GM23338 (cell line): Measurements from ENCODE around the gene BMPER. TPM values are rescaled to one million over a fixed set of nuclear protein-coding genes. Genes with fewer than 3 reads are reported as not detected.

Experiments used
- ATAC-seq: fragments of 200-7000 bp; cut with Tn5 transposase; 3 replicates; pipeline ENCODE4 v1.9.1; 2020
- DNase-seq: peaks from one replicate; pipeline ENCODE4 v3.0.0-alpha.2; 2015; ENCODE audit warnings: low spot score
- H2AFZ ChIP-seq: fragments of 200-600 bp; sonication (generic); 2 replicates; pipeline ENCODE4 v1.8.0; 2016; ENCODE audit warnings: antibody characterized with exemption, mild to moderate bottlenecking, moderate library complexity
- H3F3A ChIP-seq: fragments of 200-600 bp; sonication (generic); replicated peaks from 2 replicates; pipeline ENCODE4 v1.8.0; 2017; ENCODE audit warnings: antibody characterized with exemption, mixed run types, low read depth
- H3K27ac ChIP-seq: fragments of 200-600 bp; sonication (generic); 2 replicates; pipeline ENCODE4 v1.6.1; 2016; ENCODE audit warnings: low read depth
- H3K27me3 ChIP-seq: fragments of 200-600 bp; sonication (generic); 2 replicates; pipeline ENCODE4 v1.8.0; 2016; ENCODE audit warnings: mild to moderate bottlenecking, mixed run types, moderate library complexity; ENCODE audit not compliant: insufficient read depth
- H3K36me3 ChIP-seq: fragments of 200-600 bp; sonication (generic); 2 replicates; pipeline ENCODE4 v1.8.0; 2016; ENCODE audit warnings: mild to moderate bottlenecking; ENCODE audit not compliant: insufficient read depth
- H3K4me1 ChIP-seq: fragments of 200-600 bp; sonication (generic); 2 replicates; pipeline ENCODE4 v1.8.0; 2016; ENCODE audit warnings: mild to moderate bottlenecking, moderate library complexity; ENCODE audit not compliant: insufficient read depth
- H3K4me2 ChIP-seq: fragments of 200-600 bp; sonication (generic); 2 replicates; pipeline ENCODE4 v1.7.1; 2017; ENCODE audit warnings: mixed run types
- H3K4me3 ChIP-seq: fragments of 200-600 bp; sonication (generic); 2 replicates; pipeline ENCODE4 v1.6.1; 2016; ENCODE audit warnings: mixed run types
- H3K79me2 ChIP-seq: fragments of 200-600 bp; sonication (generic); replicated peaks from 2 replicates; pipeline ENCODE4 v1.8.0; 2017; ENCODE audit warnings: mild to moderate bottlenecking; ENCODE audit not compliant: insufficient read depth
- H3K9me2 ChIP-seq: fragments of 200-600 bp; sonication (generic); 2 replicates; pipeline ENCODE4 v1.8.0; 2017; ENCODE audit not compliant: insufficient read depth
- H4K20me1 ChIP-seq: fragments of 200-600 bp; sonication (generic); replicated peaks from 2 replicates; pipeline ENCODE4 v1.8.0; 2017; ENCODE audit warnings: mild to moderate bottlenecking; ENCODE audit not compliant: insufficient read depth
- H3K27ac Mint-ChIP-seq: 2 replicates; pipeline ENCODE4 v1.8.0; 2020; ENCODE audit warnings: inconsistent platforms, mild to moderate bottlenecking, moderate library complexity, mixed read lengths
- H3K27me3 Mint-ChIP-seq: 3 replicates; pipeline ENCODE4 v1.8.0; 2022; ENCODE audit warnings: low read depth, mild to moderate bottlenecking, moderate library complexity, mixed read lengths, inconsistent platforms; ENCODE audit not compliant: insufficient read depth, poor library complexity
- H3K36me3 Mint-ChIP-seq: 3 replicates; pipeline ENCODE4 v1.8.0; 2021; ENCODE audit warnings: low read depth, mild to moderate bottlenecking, inconsistent platforms, moderate library complexity, mixed read lengths
- H3K4me1 Mint-ChIP-seq: 3 replicates; pipeline ENCODE4 v1.8.0; 2020; ENCODE audit warnings: mild to moderate bottlenecking, inconsistent platforms, mixed read lengths
- H3K4me3 Mint-ChIP-seq: 3 replicates; pipeline ENCODE4 v1.8.0; 2021; ENCODE audit warnings: moderate library complexity, mild to moderate bottlenecking, inconsistent platforms, mixed read lengths
- H3K9me3 Mint-ChIP-seq: 3 replicates; pipeline ENCODE4 v1.8.0; 2020; ENCODE audit warnings: moderate library complexity, mild to moderate bottlenecking, inconsistent platforms, mixed read lengths
- CREB1 ChIP-seq: fragments of 250-450 bp; sonication (Bioruptor Pico); IDR thresholded peaks from 2 replicates; pipeline ENCODE4 v1.5.0; 2020; ENCODE audit warnings: low read depth, mild to moderate bottlenecking, moderate library complexity
- CTCF ChIP-seq, 2 experiments: fragments of 200-600 bp in 1 of 2; sonication (generic) in 1 of 2; conservative IDR thresholded peaks; 2 replicates each; pipeline versions ENCODE4 v1.5.1 to v1.6.1; 2016 to 2017; ENCODE audit warnings: antibody characterized with exemption in 2 of 2, low read depth in 2 of 2, mild to moderate bottlenecking in 2 of 2, moderate library complexity in 1 of 2
- ETS1 ChIP-seq: IDR thresholded peaks from 2 replicates; pipeline ENCODE4 v1.6.1; 2016; ENCODE audit warnings: antibody characterized with exemption
- EZH2 ChIP-seq: fragments of 200-600 bp; sonication (generic); IDR thresholded peaks from one replicate; pipeline ENCODE4 v1.8.0; 2017; ENCODE audit warnings: antibody characterized with exemption, mild to moderate bottlenecking, low read depth; ENCODE audit not compliant: unreplicated experiment
- EZH2phosphoT487 ChIP-seq: fragments of 200-600 bp; sonication (generic); IDR thresholded peaks from one replicate; pipeline ENCODE4 v1.8.1; 2018; ENCODE audit warnings: antibody characterized with exemption; ENCODE audit not compliant: unreplicated experiment
- JUNB ChIP-seq: IDR thresholded peaks from one replicate; pipeline ENCODE4 v1.6.1; 2016; ENCODE audit warnings: antibody characterized with exemption; ENCODE audit not compliant: unreplicated experiment
- NANOG ChIP-seq: IDR thresholded peaks from 2 replicates; pipeline ENCODE4 v1.6.1; 2016; ENCODE audit warnings: antibody characterized with exemption, borderline replicate concordance
- POLR2AphosphoS5 ChIP-seq: IDR thresholded peaks from 2 replicates; pipeline ENCODE4 v1.6.1; 2016; ENCODE audit warnings: antibody characterized with exemption, low read depth
- REST ChIP-seq: IDR thresholded peaks from one replicate; pipeline ENCODE4 v1.6.1; 2018; ENCODE audit warnings: antibody characterized with exemption; ENCODE audit not compliant: unreplicated experiment
- STAT1 ChIP-seq: IDR thresholded peaks from one replicate; pipeline ENCODE4 v1.6.1; 2016; ENCODE audit warnings: antibody characterized with exemption; ENCODE audit not compliant: unreplicated experiment
- ZNF114 ChIP-seq: fragments of 250-450 bp; sonication (Bioruptor Pico); IDR thresholded peaks from 2 replicates; pipeline ENCODE4 v1.5.0; 2020; ENCODE audit warnings: mild to moderate bottlenecking, moderate library complexity
- ZNF331 ChIP-seq: fragments of 250-450 bp; sonication (Bioruptor Pico); IDR thresholded peaks from 2 replicates; pipeline ENCODE4 v1.5.0; 2020; ENCODE audit warnings: low read depth, mild to moderate bottlenecking, moderate library complexity
- ZNF462 ChIP-seq: fragments of 250-450 bp; sonication (Bioruptor Pico); IDR thresholded peaks from 2 replicates; pipeline ENCODE4 v1.5.0; 2020; ENCODE audit warnings: mild to moderate bottlenecking, moderate library complexity
- polyA plus RNA-seq: library from polyadenylated mRNA; unstranded; fragments of >200 nt; fragmentation: Nextera tagmentation; extraction: Ambion mirVana; gene quantifications from 2 replicates; pipeline ENCODE4 v1.2.1, GENCODE V29; 2016
- total RNA-seq: library from RNA; depleted of rRNA; stranded (reverse); fragments of >200 nt; shearing (Covaris generic); gene quantifications from 2 replicates; pipeline ENCODE4 v1.2.3, GENCODE V29; 2014

BMPER gene
- total and polyA plus RNA-seq, 2 experiments from 2014 or later, result 0.53 to 1.4 TPM

GRCh38 chr7:34011017-34011695 lies 105.8 kb downstream of the BMPER start:
- H3K27me3 Mint-ChIP-seq, result no peaks in the 10 kb centered on the region
- Histone ChIP-seq H2AFZ (no peak overlapping the region), H3K36me3 (no peaks in the 10 kb centered on the region), H3K4me1 (peaks cover 11% of the 10 kb centered on the region; the same call in 1 of the 2 replicates), H3K27ac (no peak overlapping the region), H3K27me3 (no peaks in the 10 kb centered on the region), H3K4me3 (no peak overlapping the region), H3K9me2 (no peaks in the 10 kb centered on the region), H3K4me2 (no peak overlapping the region), H3F3A (no peaks in the 10 kb centered on the region), H3K79me2 (no peaks in the 10 kb centered on the region), H4K20me1 (no peaks in the 10 kb centered on the region)
- no peak overlapping the region for H3K4me3 Mint-ChIP-seq
- TF ChIP-seq ZNF462 (CRISPR knock-in tag), result no peak
- TF ChIP-seq JUNB, result no peak
- no peak for TF ChIP-seq EZH2
- TF ChIP-seq REST, result no peak
- no peak for TF ChIP-seq POLR2AphosphoS5
- no peak for TF ChIP-seq ZNF114
- TF ChIP-seq ETS1, result no peak
- no peak for TF ChIP-seq ZNF331
- TF ChIP-seq EZH2phosphoT487, result no peak
- no peak for TF ChIP-seq CTCF (conservative IDR thresholded peaks at IDR 0.05; ENCODE audit: low read depth in 2 of 2)
- no peak for TF ChIP-seq CREB1
- TF ChIP-seq NANOG, result no peak
- no peak for TF ChIP-seq STAT1
- no peak overlapping the region for H3K27ac Mint-ChIP-seq
- DNase-seq (no peak), ATAC-seq (no peak)
- H3K4me1 Mint-ChIP-seq, result peaks cover 3% of the 10 kb centered on the region; the same call in 2 of the 3 replicates
- H3K36me3 Mint-ChIP-seq, result no peaks in the 10 kb centered on the region
- no peaks in the 10 kb centered on the region for H3K9me3 Mint-ChIP-seq
